HG02642 (cell line): ENCODE measurements around the gene LY6G5B.
"Not testable (repeated sequence)": the region's sequence is repeated elsewhere in the genome, so short reads cannot be mapped to it uniquely, and the experiment has no call there.

Experiments
- ATAC-seq: cut with Tn5 transposase; IDR thresholded peaks from one replicate; pipeline ENCODE4 v1.9.1; 2021; ENCODE audit warnings: mild to moderate bottlenecking; ENCODE audit not compliant: unreplicated experiment, poor library complexity

The LY6G5B gene

GRCh38 chr6:31687860-31688693 is 18.3 kb downstream of the LY6G5B start:
- ATAC-seq: no peak

- no peak for ATAC-seq
Measured at GRCh38 chr6:31689249-31690110, 19.7 kb downstream of the LY6G5B start.

GRCh38 chr6:31690231-31691077 is 20.7 kb downstream of the LY6G5B start:
- no peak for ATAC-seq

GRCh38 chr6:31691078-31691463 is 21.3 kb downstream of the LY6G5B start:
- ATAC-seq: no peak

GRCh38 chr6:31691564-31692108 is 21.9 kb downstream of the LY6G5B start:
- no peak for ATAC-seq

GRCh38 chr6:31692353-31692752 is 22.6 kb downstream of the LY6G5B start:
- ATAC-seq: no peak

- no peak for ATAC-seq
Measured at GRCh38 chr6:31692886-31693285, 23.1 kb downstream of the LY6G5B start.

GRCh38 chr6:31693535-31693934 is 23.8 kb downstream of the LY6G5B start:
- ATAC-seq: no peak

- ATAC-seq: no peak
Measured at GRCh38 chr6:31697555-31697954, 27.8 kb downstream of the LY6G5B start.

GRCh38 chr6:31700740-31701401 is 31.1 kb downstream of the LY6G5B start:
- ATAC-seq: no peak

- no peak for ATAC-seq
Measured at GRCh38 chr6:31701666-31702404, 32.1 kb downstream of the LY6G5B start.

GRCh38 chr6:31702405-31702818 is 32.6 kb downstream of the LY6G5B start:
- no peak for ATAC-seq

GRCh38 chr6:31702819-31703716 is 33.3 kb downstream of the LY6G5B start, which contains the start of gene ABHD16A:
Gene ABHD16A, minus strand, starts transcription at chr6:31703324. Its CDS starts 43 bp downstream, at chr6:31703281.
- peak; percentile 91 for ATAC-seq

GRCh38 chr6:31705931-31706330 is 36.2 kb downstream of the LY6G5B start:
- ATAC-seq: no peak

- ATAC-seq: no peak
Measured at GRCh38 chr6:31706599-31706998, 36.8 kb downstream of the LY6G5B start, which contains the start of gene LY6G6F. Gene LY6G6F, plus strand, starts transcription at chr6:31706866. Its CDS starts 41 bp downstream, at chr6:31706907.

GRCh38 chr6:31707701-31708100 is 37.9 kb downstream of the LY6G5B start:
- no peak for ATAC-seq

- ATAC-seq: no peak
Measured at GRCh38 chr6:31708224-31708623, 38.4 kb downstream of the LY6G5B start.

- ATAC-seq: not testable (repeated sequence)
Measured at GRCh38 chr6:31709157-31709556, 39.4 kb downstream of the LY6G5B start.
